Measurements from ENCODE around the gene MAP4K4.

MAP4K4 gene

DNA sequence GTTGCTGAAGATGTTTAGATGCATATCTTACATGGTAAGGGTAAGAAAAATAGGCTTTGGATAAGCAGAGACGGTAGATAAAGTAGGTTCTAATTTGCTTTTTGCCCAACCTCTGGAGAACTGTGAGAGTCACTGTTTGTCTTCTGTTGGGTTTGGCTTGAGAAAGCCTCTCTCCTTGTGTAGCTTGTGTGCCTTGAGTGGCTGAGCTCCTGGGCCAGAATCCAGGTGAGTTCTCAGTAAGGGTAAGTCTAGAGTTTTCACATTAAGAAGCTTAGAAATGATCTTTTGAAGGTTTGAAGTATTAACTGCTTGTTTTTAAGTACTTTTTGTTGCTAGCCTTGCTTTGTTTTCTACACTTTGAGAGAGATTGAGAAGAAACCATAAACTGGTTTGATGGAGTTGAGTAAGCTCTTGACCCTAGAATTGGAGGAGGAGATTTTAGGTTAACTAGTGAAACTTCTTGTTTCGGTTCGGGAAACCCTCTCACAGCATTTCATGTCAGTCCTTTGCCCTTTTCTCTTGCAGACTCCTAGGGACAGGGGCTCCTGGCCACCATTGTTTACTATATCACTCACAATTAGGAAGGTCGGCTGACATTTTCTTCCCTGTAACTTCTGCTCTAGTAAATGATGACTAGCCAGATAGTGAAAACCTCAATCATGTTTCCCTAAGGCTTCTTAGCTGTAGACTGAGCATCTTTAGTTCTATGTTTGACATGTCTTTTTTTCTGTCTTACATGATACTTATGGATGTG is 26.0 kb downstream of the MAP4K4 start:
- no peak for DNase-seq

DNA sequence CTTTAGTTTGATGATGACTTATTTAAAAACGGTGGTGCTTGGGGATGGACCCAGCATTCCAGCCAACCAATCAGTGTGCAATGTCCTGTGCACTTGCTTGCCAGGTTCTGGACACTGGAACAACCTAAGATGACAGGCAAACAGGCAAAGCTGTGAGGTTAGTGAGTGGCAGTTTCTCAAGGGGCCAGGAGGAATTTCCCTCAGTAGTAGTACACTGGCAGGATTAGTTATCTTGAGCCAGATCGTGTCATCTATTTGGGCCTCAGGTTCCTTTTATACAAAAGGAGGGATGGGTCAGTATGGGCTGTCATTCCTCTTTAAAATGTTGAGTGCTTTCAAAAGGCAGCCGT is 26.6 kb downstream of the MAP4K4 start:
- DNase-seq, result no peak

DNA sequence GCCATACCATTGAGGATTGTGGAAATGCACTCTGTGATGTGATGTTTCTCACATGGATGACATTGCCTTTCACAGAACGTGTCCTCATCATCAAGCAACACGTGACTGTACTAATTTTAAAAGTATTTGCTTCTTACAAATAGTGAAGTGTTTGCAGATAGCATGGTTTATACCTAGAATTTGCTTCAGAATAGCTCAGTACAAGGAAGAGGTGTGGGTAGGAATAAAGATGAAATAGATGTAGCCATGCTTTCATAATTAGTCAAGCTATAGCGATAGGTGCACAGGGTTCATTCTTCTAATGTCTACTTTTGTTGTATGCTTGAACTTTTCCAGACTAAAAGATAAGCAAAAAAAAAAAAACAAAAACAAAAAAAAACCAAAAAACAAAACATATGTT is 27.5 kb downstream of the MAP4K4 start:
- no peak for DNase-seq

DNA sequence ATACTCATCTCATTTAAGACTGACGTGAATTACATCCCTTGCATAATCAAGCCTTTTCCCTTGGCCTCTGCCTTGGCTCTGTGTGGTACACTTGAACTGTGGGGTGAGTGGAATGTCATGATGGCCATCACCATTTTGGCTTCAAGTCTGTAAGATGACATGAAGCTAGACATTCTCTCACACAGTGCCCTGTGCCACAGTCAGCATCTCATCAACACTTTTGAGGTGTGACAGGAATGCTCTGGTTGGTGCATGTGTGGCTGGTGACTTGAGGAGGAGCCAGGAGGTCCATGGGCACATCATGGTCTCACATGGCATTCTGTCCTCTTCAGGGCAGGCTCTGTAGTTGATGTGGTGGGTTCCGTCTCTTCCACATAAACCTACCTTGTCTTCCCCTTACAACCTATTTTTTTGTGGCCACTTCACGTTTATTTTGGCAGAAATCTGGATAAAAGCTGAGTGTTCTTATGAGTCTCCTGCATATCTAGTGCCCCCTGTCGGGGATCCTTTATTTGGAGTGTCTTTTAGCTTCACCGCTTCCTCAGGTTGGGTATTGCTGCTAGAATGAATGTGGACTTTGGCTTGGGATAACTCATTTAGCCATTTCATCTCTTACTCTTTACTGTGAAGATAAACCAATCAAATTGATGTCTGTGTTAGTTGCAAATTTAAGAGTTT is 28.1 kb downstream of the MAP4K4 start:
- DNase-seq, result no peak

DNA sequence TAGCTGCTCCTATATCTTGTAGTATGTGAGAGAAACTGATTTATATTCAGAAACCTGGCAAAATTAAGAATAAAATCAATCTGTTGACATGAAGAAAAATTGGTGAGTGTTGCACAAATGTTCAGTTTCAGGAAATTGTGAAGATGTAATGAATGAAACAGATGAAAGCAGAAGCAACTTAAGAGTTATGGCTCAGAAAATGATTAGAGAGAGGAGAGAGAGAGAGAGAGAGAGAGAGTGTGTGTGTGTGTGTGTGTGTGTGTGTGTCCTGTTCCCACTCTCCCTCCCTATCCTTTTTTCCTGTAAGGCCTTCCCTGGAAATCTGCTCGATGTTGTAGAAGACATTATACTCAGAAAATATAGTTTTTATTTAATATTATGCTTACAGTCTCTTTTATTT is 31.4 kb downstream of the MAP4K4 start:
- DNase-seq, result no peak

DNA sequence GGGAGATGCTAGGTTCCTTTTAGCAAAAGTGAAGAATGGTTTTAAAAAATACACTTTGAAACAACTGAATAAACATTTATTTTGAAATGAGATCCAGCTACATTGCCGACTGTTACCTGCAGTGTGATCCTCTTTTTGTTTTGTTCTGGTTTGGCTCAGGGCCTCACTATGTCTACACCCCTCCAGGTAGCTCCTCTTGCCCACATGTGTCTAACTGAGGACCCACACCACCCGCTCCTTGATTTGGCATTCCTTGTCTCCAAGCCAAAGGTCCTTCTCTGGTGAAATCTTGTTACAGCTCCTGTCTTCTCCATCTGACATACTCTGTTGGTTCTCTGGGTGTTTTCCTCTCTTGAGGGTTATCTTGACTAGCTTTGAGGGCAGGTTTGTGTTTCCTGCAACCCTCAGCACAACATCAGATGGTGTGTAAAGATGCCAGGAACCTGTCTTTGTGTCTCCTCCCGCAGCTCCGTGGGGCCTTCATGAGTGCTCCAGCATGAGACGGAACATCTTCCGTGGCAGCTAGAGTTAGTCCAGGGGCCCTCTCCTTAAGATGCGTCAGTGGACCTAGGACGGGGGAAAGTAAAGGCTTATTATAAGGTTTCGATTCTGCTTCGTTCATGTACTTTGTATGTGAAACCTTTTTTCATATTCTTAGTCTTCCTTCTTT is 32.1 kb downstream of the MAP4K4 start:
- no peak for DNase-seq

GRCh38 chr2:101731221-101732054 is 33.9 kb downstream of the MAP4K4 start:
- no peak for DNase-seq

- no peak for DNase-seq
These were observed 34.7 kb downstream of the MAP4K4 start for GRCh38 chr2:101732199-101732598.

DNA sequence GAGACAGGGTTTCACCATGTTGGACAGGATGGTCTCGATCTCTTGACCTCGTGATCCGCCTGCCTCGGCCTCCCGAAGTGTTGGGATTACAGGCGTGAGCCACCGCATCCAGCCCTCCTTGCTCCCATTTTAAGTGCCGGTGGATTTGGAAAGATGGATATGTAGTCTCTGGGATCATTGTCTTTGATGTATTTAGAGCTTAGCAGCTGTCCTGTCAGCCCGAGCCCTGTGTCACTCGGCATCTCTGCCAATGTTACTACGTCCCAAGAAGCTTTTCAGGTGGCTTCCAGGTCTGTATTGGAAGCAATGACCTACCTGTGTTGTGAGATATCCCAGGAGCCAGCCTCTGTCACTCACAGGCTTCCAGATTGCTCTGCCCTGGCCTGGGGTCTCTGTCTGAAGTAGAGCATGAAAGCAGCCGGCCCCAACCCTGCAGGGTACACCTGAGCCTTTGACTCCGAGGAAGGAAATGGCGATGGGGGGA is 35.3 kb downstream of the MAP4K4 start:
- no peak for DNase-seq

- DNase-seq, result no peak
These were observed 35.9 kb downstream of the MAP4K4 start for GRCh38 chr2:101733257-101733993.

GRCh38 chr2:101734505-101735165 is 37.1 kb downstream of the MAP4K4 start:
- no peak for DNase-seq

- DNase-seq, result no peak
These were observed 37.6 kb downstream of the MAP4K4 start for GRCh38 chr2:101735166-101735533.

DNA sequence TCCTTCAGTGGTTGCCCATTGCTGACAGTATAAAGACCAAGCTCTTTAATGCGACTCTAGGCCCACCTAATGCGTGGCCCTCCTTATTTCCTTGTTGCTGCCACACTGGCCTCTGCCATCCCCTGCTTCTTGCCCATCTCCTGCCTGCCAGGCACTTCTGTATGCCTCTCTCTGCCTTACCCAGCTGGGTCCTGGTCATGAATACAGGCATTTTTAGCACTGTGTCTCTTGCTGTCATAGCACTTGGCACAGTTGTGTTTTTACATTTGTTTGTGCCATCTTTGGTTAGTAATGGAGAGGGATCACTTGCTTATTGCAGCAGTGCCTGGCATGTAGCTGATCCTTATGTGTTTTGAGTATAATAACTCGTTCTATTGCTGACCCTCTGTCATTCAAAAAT is 38.7 kb downstream of the MAP4K4 start:
- no peak for DNase-seq

GRCh38 chr2:101736861-101737291 is 39.4 kb downstream of the MAP4K4 start:
- DNase-seq, result peak in 1 of 2 donors; percentile 54

DNA sequence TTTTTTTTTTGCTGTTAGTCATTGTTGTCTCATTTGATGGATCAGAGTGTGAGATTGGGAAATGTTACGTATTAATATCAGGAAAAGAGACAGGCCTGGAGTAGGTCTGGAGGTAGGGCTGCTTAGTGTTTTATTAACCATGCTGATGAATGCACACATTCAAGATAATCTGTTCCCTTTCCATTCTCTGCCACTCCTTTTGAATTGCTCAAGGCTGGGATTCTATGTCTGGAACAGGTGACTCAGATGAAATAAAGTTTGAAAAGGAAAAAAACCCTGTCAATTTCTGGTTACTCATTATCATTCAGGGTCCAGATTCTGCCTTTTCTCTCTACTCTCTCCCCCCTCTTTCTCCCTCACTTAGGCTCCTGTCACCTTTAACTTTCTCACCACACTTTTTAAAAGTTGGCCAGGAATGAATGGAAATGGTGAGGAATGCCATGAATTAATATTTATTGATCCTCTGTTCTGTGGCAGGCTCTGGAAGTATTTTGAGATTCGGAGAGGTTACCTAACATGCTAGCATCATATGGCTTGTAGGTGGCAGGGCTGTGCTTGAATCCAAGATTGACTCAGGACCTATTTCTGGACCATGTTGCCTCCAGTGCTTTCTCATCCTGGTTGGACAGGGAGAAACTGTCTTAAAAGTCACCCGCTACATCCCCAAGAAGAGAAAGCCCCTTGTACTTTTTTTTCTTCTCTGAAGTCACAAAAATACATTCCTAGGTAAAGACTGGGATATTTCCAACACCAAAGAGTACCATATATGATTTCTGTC is 40.2 kb downstream of the MAP4K4 start:
- DNase-seq, result no peak

DNA sequence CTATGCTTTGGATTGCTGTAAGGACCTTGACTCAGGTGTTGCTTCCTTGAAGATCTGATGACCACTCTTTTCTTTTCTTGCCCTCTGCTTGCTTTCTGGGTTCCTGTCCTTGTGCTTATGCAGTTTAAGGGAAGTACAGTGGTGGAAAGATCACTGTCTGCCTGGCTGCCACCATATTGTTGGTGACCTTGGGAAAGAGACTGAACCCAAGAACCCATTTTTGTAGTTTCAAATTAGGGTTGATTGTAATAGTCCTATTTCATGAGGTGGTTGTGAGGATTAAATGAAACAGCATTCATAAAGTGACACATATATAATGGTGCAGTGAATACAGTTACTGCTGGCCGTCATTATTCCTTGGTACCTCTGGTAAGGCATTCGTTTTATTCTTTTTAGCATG is 41.1 kb downstream of the MAP4K4 start:
- no peak for DNase-seq

- DNase-seq, result peak in 1 of 2 donors; percentile 37
These were observed 43.1 kb downstream of the MAP4K4 start for GRCh38 chr2:101740555-101740964.

GRCh38 chr2:101741775-101742520 is 44.4 kb downstream of the MAP4K4 start:
- no peak for DNase-seq

- no peak for DNase-seq
These were observed 45.0 kb downstream of the MAP4K4 start for GRCh38 chr2:101742547-101742946.

DNA sequence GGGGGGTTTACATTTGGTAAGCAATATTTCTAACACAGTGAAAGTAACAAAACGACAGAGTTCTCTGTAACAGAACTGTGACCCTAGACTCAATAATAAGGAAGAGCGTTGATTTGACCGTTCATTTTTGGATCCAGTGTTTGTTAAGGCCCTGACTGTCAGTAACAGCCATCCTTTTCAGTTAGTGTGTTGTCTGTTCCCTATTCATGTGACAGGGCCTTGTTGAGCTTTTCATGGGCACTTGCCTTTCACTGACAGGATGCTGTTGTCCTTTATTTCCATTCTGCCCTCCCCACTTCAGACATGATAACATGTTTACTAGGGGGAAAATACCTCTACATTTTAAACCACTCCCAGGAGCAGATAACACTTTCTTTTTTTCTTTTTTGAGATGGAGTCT is 45.8 kb downstream of the MAP4K4 start:
- no peak for DNase-seq

Data from bone marrow (tissue), 2 donors.